GM10847 (cell line): ENCODE results near the gene SHC3.

Experiments
- POLR2A ChIP-seq: IDR thresholded peaks from 2 replicates; pipeline ENCODE4 v1.6.1; 2011; ENCODE audit not compliant: insufficient read length; ENCODE audit errors: extremely low read depth

The SHC3 gene

GRCh38 chr9:89060790-89061189 is 117.8 kb downstream of the SHC3 start:
- no peak for TF ChIP-seq POLR2A

GRCh38 chr9:89059925-89060506 is 118.6 kb downstream of the SHC3 start:
- TF ChIP-seq POLR2A: no peak

- TF ChIP-seq POLR2A: no peak
Measured at GRCh38 chr9:89058906-89059305, 119.7 kb downstream of the SHC3 start.

GRCh38 chr9:89054865-89055495 is 123.6 kb downstream of the SHC3 start:
- no peak for TF ChIP-seq POLR2A

GRCh38 chr9:89053301-89053700 is 125.3 kb downstream of the SHC3 start:
- no peak for TF ChIP-seq POLR2A

- TF ChIP-seq POLR2A: no peak
Measured at GRCh38 chr9:89052470-89053097, 126.0 kb downstream of the SHC3 start.

GRCh38 chr9:89051421-89052025 is 127.1 kb downstream of the SHC3 start:
- no peak for TF ChIP-seq POLR2A

- TF ChIP-seq POLR2A: no peak
Measured at GRCh38 chr9:89049646-89050045, 129.0 kb downstream of the SHC3 start.

- no peak for TF ChIP-seq POLR2A
Measured at GRCh38 chr9:89048616-89049015, 130.0 kb downstream of the SHC3 start.

- TF ChIP-seq POLR2A: no peak
Measured at GRCh38 chr9:89047667-89048066, 131.0 kb downstream of the SHC3 start.

- no peak for TF ChIP-seq POLR2A
Measured at GRCh38 chr9:89046832-89047231, 131.8 kb downstream of the SHC3 start.

- TF ChIP-seq POLR2A: no peak
Measured at GRCh38 chr9:89044881-89045280, 133.7 kb downstream of the SHC3 start.

GRCh38 chr9:89044104-89044503 is 134.5 kb downstream of the SHC3 start:
- no peak for TF ChIP-seq POLR2A

- no peak for TF ChIP-seq POLR2A
Measured at GRCh38 chr9:89042984-89043383, 135.6 kb downstream of the SHC3 start.

GRCh38 chr9:89039664-89040063 is 139.0 kb downstream of the SHC3 start:
- TF ChIP-seq POLR2A: no peak

GRCh38 chr9:89039104-89039465 is 139.5 kb downstream of the SHC3 start:
- no peak for TF ChIP-seq POLR2A
